ENCODE data around the gene ZBTB12. TPM values are rescaled to one million over a fixed set of nuclear protein-coding genes. Genes with fewer than 3 reads are reported as not detected.

The ZBTB12 gene
- total and polyA plus RNA-seq, 2 of the 13 experiments (the other 11 are each of a cell fraction or from before 2014, with no cell fraction given) = 4.8 to 6.0 TPM

GRCh38 chr6:31901953-31902643 lies at the start of gene ZBTB12 (continued):
- 0 out of 2 replicates have a peak, but pooled peaks have one; percentile 30 for TF ChIP-seq ZNF513 (CRISPR knock-in tag; conservative IDR thresholded peaks at IDR 0.05)

GRCh38 chr6:31949926-31950548 lies 48.2 kb upstream of the ZBTB12 start:
- H4K20me1 ChIP-seq (ENCODE audit: insufficient read depth, low read length) = no peaks in the 10 kb centered on the region
- intact Hi-C loops (cut with micrococcal nuclease; ENCODE audit: unreplicated experiment) = loop anchor here (10.0 kb wide), 1 partner anchor 115 kb away; no protein-coding TSS in a partner anchor
- no peaks in the 10 kb centered on the region; a peak in 1 of 5 replicates for H3K27me3 ChIP-seq (ENCODE audit: control insufficient read depth in 1 of 2, insufficient read depth in 2 of 2, low read length in 2 of 2)
- H3K79me2 ChIP-seq (ENCODE audit: insufficient read depth, low read length) = peaks cover 22% of the 10 kb centered on the region
- H2AFZ ChIP-seq (ENCODE audit: low read length) = no peak overlapping the region
- no peak overlapping the region for H3K9ac ChIP-seq (ENCODE audit: insufficient read depth, low read depth, low read length)
- DNase-seq (ENCODE audit: low spot score) = no peak
- in situ Hi-C loops (cut with HindIII; ENCODE audit: extremely low pct_ligation_motif_present, low pct_unique_long_range_greater_than_20kb) = loop anchor here (5.0 kb wide), 1 partner anchor 48 kb away; the partner anchor contains the start of gene ZBTB12
- no peak overlapping the region for H3K27ac ChIP-seq (ENCODE audit: extremely low read length, insufficient read depth, low read length)
- H3K4me3 ChIP-seq (replicated peaks in 1 of 3; ENCODE audit: insufficient read depth in 1 of 3, low read depth in 2 of 3, low read length in 3 of 3) = no peak overlapping the region
- no TSS peak for BruUV-seq (replicated peaks)
- ChIA-PET CTCF (ENCODE audit: low intra/inter-chr PET ratio, low total read pairs) (no interaction called here), POLR2A (interaction anchor here (0.6 to 6.3 kb wide), 11 partner anchors 9 to 84 kb away, joined by 3 to 69 read pairs (median 18); partner anchors contain the start of genes C2, EHMT2, NELFE and SKIC2)
- H3K4me2 ChIP-seq (ENCODE audit: low read depth, low read length) = no peak overlapping the region
- no peak for ATAC-seq
- H3K36me3 ChIP-seq (replicated peaks in 1 of 2; ENCODE audit: control insufficient read depth in 1 of 2, insufficient read depth in 2 of 2, low read length in 2 of 2) = peaks cover 33 to 78% of the 10 kb centered on the region in 2 experiments
- FAIRE-seq = no peak
- WGBS (ENCODE audit: low lambda C conversion rate) = 87% methylated on average over 7 of the region's 7 CpGs
- peaks cover 50% of the 10 kb centered on the region for H3K4me1 ChIP-seq (ENCODE audit: insufficient read depth, low read length)
- H3K9me3 ChIP-seq (ENCODE audit: low read length) = no peaks in the 10 kb centered on the region
- no peak for TF ChIP-seq ZNF710 (CRISPR knock-in tag; IDR thresholded peaks at IDR 0.05; ENCODE audit: borderline replicate concordance)
- 0 out of 2 replicates have a peak, but pooled peaks have one; percentile 9 for TF ChIP-seq ZNF468 (CRISPR knock-in tag; IDR thresholded peaks at IDR 0.05)
- TF ChIP-seq ZSCAN20 (CRISPR knock-in tag; IDR thresholded peaks at IDR 0.05; ENCODE audit: borderline replicate concordance) = no peak
- TF ChIP-seq ZNF460 (CRISPR knock-in tag; IDR thresholded peaks at IDR 0.05; ENCODE audit: borderline replicate concordance) = no peak
- TF ChIP-seq NPAS2 (CRISPR knock-in tag; IDR thresholded peaks at IDR 0.05; ENCODE audit: borderline replicate concordance) = no peak
- TF ChIP-seq POLR2AphosphoS5 (IDR thresholded peaks at IDR 0.05; ENCODE audit: low read depth, low read length) = peak; percentile 35; the same call in 1 of the 2 replicates
- peak; percentile 82 for TF ChIP-seq MAFF (IDR thresholded peaks at IDR 0.05; ENCODE audit: low read depth, low read length)

All from HepG2 (cell line).